ENCODE data around the gene FTL.

GRCh38 chr19:48987323-48987722 lies 22.2 kb downstream of the FTL start:
- TF ChIP-seq POLR2A (IDR thresholded peaks at IDR 0.05; ENCODE audit: extremely low read depth, insufficient read length) (no peak), CTCF (IDR thresholded peaks at IDR 0.05; ENCODE audit: low read depth, low read length) (no peak)

Data from NB4 (cell line).